Endothelial cell (in vitro differentiated cells): ENCODE results near the gene CDKN2AIP. TPM values are rescaled to one million over a fixed set of nuclear protein-coding genes. Genes with fewer than 3 reads are reported as not detected.

Source experiments
- DNase-seq: peaks from one replicate; pipeline ENCODE4 v3.0.0; 2021; ENCODE audit warnings: low spot score
- H3K27ac Mint-ChIP-seq: one replicate; pipeline ENCODE4 v1.8.0; 2021; ENCODE audit warnings: mixed read lengths, inconsistent platforms; ENCODE audit not compliant: unreplicated experiment
- H3K27me3 Mint-ChIP-seq: one replicate; pipeline ENCODE4 v1.8.0; 2021; ENCODE audit warnings: mild to moderate bottlenecking, moderate library complexity, mixed read lengths, inconsistent platforms; ENCODE audit not compliant: unreplicated experiment
- H3K36me3 Mint-ChIP-seq: one replicate; pipeline ENCODE4 v1.8.0; 2021; ENCODE audit warnings: mild to moderate bottlenecking, low read depth, mixed read lengths, inconsistent platforms; ENCODE audit not compliant: unreplicated experiment
- H3K4me1 Mint-ChIP-seq: one replicate; pipeline ENCODE4 v1.8.0; 2021; ENCODE audit warnings: mild to moderate bottlenecking, mixed read lengths, inconsistent platforms; ENCODE audit not compliant: unreplicated experiment
- H3K4me3 Mint-ChIP-seq: one replicate; pipeline ENCODE4 v1.8.0; 2021; ENCODE audit warnings: mild to moderate bottlenecking, mixed read lengths, inconsistent platforms; ENCODE audit not compliant: unreplicated experiment
- H3K9me3 Mint-ChIP-seq: one replicate; pipeline ENCODE4 v1.8.0; 2021; ENCODE audit warnings: mixed read lengths, inconsistent platforms; ENCODE audit not compliant: unreplicated experiment
- total RNA-seq: library from RNA; stranded (reverse); fragmentation: NEBNext Ultra II Directional; extraction: Animal tissue kit (Norgen Biotek cat#: 25700); gene quantifications from one replicate; pipeline ENCODE4 v1.2.1, GENCODE V29; 2021; ENCODE audit not compliant: unreplicated experiment
- TF ChIP-seq, protein P1 (sequence below): fragments of 200-600 bp; sonication (generic); IDR thresholded peaks from one replicate; pipeline ENCODE4 v1.5.0; 2021; ENCODE audit warnings: antibody characterized with exemption; ENCODE audit not compliant: unreplicated experiment

The CDKN2AIP gene
- total RNA-seq, 1 donor from 2014 or later, result 22.0 TPM

DNA sequence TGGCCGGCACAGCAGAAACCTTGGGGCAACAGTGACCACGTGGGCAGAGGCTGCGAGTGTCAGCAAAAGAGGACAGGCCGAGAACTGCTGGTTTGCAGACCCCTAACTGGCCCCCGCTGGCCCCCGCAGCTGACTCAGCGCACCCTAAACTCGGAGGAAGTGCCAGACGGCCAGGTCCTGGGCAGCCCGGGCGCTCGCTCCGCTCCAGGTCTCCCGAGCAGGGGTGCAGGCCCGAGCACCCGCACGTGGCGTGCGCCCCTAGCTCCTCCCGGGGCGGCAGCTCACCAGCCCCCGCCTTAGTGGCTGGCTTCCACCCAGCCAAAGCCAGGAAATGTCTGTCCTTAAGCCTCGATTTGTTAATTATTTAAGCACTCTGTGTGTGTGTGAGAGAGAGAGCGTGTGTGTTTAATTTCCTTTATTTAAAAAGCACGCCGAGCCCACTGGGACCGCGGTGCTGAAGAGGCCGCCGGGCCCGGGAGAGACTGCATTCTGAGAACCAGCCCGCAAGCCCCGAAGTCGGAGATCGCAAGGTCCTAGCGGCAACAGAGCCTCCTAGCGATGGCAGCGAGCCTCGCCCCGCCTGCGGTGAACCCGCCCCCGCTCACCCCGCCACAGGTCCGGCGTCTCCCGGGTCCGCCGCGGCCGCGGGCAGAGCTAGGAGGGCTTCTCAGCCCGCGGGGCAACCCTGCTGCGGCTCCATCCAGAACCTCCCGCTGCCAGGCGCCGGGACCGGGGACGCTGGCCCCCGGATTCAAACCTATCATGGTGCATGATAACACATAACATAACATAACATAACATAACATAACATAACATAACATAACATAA is 45.9 kb upstream of the CDKN2AIP start:
- TF ChIP-seq, protein P1, sequence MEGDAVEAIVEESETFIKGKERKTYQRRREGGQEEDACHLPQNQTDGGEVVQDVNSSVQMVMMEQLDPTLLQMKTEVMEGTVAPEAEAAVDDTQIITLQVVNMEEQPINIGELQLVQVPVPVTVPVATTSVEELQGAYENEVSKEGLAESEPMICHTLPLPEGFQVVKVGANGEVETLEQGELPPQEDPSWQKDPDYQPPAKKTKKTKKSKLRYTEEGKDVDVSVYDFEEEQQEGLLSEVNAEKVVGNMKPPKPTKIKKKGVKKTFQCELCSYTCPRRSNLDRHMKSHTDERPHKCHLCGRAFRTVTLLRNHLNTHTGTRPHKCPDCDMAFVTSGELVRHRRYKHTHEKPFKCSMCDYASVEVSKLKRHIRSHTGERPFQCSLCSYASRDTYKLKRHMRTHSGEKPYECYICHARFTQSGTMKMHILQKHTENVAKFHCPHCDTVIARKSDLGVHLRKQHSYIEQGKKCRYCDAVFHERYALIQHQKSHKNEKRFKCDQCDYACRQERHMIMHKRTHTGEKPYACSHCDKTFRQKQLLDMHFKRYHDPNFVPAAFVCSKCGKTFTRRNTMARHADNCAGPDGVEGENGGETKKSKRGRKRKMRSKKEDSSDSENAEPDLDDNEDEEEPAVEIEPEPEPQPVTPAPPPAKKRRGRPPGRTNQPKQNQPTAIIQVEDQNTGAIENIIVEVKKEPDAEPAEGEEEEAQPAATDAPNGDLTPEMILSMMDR, result no peak
- H3K27me3 Mint-ChIP-seq, result peaks cover 17% of the 10 kb centered on the region
- DNase-seq, result peak; percentile 75
- no peak overlapping the region for H3K4me3 Mint-ChIP-seq
- peaks cover 4% of the 10 kb centered on the region for H3K36me3 Mint-ChIP-seq
- H3K27ac Mint-ChIP-seq, result peak overlapping the region; percentile 70
- peaks cover 46% of the 10 kb centered on the region for H3K4me1 Mint-ChIP-seq
- no peaks in the 10 kb centered on the region for H3K9me3 Mint-ChIP-seq

DNA sequence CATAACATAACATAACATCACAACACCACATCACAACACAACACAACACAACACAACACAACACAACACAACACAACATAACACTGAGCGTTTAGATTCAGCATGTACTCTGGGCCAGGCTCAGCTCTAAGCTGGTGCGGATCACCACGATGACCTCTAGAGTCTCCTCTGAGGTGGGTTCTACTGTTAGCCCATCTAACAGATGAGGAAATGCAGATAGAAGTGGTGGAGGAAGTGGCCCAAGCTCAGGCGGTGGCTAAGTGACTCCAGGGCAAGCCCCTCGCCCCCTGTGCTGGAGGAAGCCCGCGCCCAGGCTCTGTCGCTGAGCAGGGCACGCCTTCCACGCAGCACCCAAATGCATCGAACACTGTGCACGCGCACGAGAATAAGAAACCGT is 45.3 kb upstream of the CDKN2AIP start:
- Mint-ChIP-seq H3K4me1 (peaks cover 45% of the 10 kb centered on the region), H3K36me3 (peaks cover 4% of the 10 kb centered on the region), H3K4me3 (no peak overlapping the region), H3K9me3 (no peaks in the 10 kb centered on the region), H3K27ac (peak overlapping the region; percentile 70), H3K27me3 (peaks cover 19% of the 10 kb centered on the region)
- DNase-seq, result no peak
- TF ChIP-seq, protein P1, result no peak

DNA sequence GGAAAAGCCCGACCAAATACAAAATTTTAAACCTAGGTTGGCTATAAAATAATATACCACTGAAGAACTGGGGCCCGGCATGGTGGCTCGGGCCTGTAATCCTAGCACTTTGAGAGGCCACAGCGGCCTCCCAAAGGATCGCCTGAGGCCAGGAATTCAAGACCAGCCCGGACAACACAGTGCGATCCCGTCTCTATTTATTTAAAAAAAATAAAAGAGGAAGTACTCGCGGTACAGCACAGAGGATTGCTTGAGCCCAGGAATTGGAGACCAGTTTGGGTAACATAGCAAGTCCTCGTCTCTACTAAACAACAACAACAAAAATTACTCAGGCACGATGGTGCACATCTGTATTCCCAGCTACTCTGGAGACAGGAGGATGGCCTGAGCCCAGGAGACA is 44.8 kb upstream of the CDKN2AIP start:
- TF ChIP-seq, protein P1, result no peak
- Mint-ChIP-seq H3K27ac (peak overlapping the region; percentile 16), H3K4me1 (peaks cover 43% of the 10 kb centered on the region), H3K9me3 (no peaks in the 10 kb centered on the region), H3K27me3 (peaks cover 17% of the 10 kb centered on the region), H3K36me3 (peaks cover 4% of the 10 kb centered on the region), H3K4me3 (no peak overlapping the region)
- no peak for DNase-seq

DNA sequence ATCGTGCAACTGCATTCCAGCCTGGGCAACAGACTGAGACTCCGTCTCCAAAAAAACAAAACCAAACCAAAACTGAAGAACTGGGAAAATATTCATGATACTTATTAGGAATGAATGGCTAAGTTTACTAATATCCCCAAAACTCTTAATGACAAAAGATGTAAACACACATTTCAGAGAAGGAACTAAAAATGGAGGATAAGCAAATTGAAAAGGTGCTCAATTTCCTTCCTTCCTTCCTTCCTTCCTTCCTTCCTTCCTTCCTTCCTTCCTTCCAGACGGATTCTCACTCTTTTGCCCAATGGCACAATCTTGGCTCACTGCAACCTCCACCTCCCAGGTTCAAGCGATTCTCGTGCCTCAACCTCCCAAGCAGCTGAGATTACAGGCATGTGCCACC is 44.4 kb upstream of the CDKN2AIP start:
- Mint-ChIP-seq H3K27ac (peak overlapping the region; percentile 16), H3K27me3 (peaks cover 17% of the 10 kb centered on the region), H3K9me3 (no peaks in the 10 kb centered on the region), H3K4me1 (peaks cover 41% of the 10 kb centered on the region), H3K4me3 (no peak overlapping the region), H3K36me3 (peaks cover 4% of the 10 kb centered on the region)
- TF ChIP-seq, protein P1, result no peak
- no peak for DNase-seq

DNA sequence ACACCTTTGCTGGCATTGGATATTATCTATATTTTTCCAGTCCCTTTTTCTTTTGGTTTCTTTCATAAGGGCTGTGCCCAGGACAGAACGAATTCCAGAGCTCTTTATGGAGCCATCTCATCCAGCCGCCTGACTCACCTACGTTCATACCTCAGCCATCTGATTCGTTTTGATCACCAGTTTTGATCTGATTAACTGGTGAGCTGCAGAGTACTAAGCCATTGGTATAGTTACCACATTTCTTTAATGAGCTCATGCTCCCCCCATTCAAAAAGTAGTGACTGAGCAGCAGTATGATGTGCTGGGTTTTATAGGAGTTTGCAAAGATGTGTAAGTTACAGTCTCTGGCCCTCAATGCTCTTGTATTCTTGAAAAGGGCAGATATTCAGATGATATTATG is 43.0 kb upstream of the CDKN2AIP start:
- peaks cover 20% of the 10 kb centered on the region for H3K27me3 Mint-ChIP-seq
- H3K36me3 Mint-ChIP-seq, result peaks cover 4% of the 10 kb centered on the region
- no peak overlapping the region for H3K4me3 Mint-ChIP-seq
- DNase-seq, result no peak
- TF ChIP-seq, protein P1, result no peak
- no peaks in the 10 kb centered on the region for H3K9me3 Mint-ChIP-seq
- peaks cover 32% of the 10 kb centered on the region for H3K4me1 Mint-ChIP-seq
- no peak overlapping the region for H3K27ac Mint-ChIP-seq
